NCI-H226 (cell line): ENCODE measurements around the gene SSR4.
"Not testable (repeated sequence)": the region's sequence is repeated elsewhere in the genome, so short reads cannot be mapped to it uniquely, and the experiment has no call there.

Source experiments
- DNase-seq: peaks from one replicate; pipeline ENCODE4 v3.0.0-alpha.2; 2015

The SSR4 gene

DNA sequence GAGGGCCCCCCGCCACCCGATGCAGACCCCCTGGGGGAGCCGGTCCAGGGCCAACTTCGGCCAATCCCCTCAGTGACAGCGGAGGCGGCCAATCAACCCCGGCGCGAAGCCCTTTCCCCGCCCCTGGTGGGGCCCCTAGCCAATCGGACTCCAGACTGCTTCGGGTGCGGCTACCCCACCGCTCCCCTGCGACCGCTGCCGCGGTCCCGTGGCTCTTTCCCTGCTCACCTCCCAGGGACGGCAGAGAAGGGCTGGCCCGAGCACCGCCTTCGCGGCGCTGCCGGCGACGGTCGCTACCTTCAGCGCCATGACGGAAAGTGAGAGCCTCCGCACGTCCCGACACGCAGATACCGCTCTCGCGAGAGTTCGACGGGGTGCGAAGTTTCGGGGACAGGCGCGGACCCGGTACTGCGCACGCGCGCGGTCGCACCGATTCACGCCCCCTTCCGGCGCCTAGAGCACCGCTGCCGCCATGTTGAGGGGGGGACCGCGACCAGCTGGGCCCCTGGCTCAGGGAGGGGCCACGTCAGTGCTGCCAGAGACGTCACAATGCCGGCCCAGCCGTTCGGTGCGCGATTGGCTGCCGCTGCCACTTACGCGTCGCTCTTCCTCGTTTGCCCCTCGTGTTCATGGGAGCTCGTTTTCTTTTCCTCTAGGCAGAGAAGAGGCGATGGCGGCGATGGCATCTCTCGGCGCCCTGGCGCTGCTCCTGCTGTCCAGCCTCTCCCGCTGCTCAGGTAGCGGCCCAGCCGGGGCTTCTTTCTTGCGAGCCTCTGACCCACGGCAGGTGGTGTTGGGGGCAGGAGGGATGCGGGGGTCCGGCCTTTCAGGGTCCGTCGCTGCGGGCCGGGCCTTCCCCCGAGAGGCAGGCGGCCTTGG lies at the start of gene SSR4, which contains the start of gene IDH3G:
Gene SSR4 (plus strand): TSS at position 651 of the 879 bp plus-strand sequence. CDS start 20 bp downstream, at position 671.
Gene IDH3G (minus strand): TSS at position 358 of the 879 bp plus-strand sequence. CDS start 49 bp downstream, at position 309.
- DNase-seq, result peak; percentile 87

DNA sequence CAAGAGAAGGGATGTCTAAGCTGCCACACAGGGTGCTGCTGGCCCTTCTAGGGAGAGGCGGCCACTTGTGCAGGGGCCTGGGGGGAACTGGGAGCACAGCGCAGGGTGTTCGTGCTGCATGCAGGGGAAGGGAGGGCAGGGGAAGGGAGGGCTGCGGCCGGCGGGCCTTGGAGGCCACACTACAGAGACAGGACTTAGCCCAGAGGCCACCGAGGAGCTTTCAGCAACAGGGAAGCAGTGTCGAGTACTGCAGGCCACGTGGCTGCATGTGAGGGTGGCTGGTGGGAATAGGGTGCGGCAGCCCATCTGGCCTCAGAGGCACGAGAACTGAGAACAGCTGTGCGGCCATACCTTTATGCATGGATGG lies 49.4 kb upstream of the SSR4 start:
- not testable (repeated sequence) for DNase-seq

DNA sequence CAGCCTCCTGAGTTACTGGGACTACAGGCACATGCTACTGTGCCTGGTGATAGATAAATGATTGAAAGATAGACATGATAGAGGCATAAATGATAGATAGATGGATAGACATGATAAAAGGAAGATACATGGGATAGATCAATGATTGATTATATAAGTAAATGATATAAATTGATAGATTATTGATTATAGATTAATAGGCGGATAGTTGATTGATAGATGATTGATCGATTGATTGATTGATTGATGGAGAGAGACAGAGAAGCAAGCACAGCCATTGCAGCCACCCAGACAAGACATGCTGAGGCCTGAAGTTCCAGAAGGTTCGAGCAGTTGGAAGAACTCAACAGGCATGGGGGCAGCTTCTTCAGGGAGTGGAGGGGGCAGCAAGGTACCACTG lies 48.1 kb upstream of the SSR4 start:
- no peak for DNase-seq

DNA sequence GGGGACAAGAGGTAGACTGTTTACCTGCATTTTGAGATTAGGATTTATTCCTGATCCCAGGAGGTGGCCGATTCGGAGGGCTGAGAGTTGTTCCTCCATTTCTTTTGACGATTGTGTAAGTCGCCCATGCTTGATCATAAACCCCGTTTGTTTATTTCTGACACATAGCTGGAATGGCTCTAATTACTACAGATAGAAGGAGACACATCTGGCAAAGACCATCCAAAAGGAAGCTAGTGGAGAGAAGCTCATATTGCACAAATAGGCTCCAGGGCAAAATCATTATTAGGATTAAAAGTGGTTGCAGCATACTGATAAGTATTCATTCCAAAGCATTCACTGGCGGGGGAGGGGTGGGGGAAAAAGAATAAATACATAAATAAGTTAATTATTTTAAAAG lies 47.5 kb upstream of the SSR4 start:
- not testable (repeated sequence) for DNase-seq

DNA sequence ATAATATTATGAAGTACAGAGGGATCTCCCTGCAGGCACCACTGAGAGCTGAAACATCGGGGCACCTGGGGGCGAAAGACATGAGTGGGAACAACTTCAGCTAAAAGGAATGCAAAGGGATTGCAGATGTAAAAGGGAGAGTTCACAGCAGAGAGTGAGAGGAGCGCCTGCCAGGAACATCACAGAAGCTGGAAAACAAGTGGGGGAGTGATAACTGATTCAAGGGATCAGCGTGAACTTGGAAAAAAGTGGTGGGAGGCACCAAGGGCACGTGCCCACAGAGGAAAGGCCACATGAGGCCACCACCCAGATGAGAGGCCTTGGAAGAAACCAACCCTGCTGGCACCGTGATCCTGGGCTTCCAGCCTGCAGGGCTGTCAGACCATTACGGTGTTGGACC lies 45.5 kb upstream of the SSR4 start:
- DNase-seq, result not testable (repeated sequence)

DNA sequence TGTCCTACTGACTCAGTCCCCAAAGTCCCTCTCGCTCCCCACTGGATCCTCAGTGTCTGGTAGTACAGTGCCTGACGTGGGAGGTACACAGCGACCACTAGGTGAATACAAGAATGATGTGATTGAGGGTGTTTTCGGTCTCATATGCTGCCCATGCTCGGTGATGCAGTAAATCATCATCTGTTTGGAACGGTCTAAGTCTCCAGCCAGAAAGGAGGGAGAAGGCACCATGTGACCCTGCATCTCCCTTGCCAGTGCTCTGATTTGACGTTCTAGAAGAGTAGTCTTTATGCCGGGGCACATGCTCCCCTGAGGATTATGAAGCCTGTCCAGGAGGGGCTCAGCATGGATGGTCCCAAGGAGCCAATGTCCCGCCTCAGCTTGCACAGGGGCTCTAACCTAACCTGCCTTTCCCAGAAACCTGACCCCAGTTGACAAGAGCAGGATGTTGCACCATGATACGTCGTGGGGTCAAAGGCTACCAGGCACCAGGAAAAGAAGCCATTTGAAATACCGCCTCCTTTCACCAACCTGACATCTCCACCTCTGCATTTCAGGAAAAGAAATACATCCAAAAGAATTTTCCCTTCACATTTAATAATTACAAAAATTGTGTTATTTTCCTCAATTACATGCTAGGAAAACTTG lies 44.2 kb upstream of the SSR4 start:
- no peak for DNase-seq

DNA sequence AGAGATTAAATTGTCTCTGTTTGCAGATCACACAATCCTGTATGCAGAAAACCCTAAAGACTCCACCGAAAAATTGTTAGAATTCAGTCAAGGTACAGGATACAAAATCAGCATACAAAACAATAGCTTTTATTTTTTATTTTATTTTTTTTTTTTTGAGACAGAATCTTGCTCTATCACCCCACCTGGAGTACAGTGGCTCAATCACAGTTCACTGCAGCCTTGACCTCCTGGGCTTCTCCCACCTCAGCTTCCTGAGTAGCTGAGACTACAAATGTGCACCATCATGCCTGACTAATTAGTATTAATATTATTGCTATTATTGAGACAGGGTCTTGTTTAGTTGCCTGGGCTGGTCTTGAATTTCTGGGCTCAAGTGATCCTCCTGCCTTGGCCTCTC lies 39.3 kb upstream of the SSR4 start:
- no peak for DNase-seq

DNA sequence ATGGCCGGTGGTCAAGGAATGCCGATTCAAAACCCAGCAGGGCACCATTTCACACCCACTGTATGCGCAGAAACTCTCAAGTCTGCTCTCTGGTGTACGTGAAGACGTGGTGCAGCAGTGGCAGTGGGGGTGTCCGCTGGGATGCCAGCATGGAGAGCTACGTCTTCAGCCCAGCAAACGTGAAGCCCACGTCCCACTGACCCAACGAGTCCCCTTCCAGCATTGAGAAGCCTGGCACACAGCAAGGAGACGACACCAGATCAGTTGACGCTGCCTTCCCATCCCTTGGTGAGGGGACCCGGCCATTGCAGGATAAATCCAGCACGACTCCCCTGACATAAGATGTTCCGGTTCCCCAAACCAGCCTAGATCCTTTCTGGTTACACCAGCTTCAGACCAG lies 32.6 kb upstream of the SSR4 start:
- DNase-seq, result no peak

DNA sequence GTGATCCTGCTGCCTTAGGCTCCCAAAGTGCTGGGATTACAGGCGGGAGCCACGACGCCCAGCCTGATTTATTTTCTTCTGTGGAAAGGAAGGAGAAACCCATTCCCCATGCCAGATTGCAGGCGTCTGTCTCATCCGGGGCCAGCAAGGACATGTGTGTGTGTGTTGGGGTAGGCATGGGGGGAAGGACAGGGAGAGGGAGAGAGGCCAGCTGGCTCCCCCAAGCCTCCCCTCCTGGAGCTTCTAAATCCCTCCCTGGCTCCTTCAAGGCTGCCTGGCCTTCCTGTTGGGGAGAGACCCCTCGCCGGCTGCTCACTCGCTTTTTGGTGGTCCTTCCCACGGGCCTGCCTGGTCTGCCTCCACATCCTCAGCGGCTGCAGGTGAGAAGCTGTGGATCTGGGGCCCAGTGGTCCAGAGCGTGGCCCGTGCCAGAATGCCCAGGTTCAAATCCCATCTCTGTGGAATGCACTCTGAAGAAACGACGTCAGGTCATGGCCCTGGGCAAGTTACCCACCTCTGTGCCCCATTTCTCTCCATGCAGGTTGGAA lies 31.8 kb upstream of the SSR4 start:
- DNase-seq, result no peak

DNA sequence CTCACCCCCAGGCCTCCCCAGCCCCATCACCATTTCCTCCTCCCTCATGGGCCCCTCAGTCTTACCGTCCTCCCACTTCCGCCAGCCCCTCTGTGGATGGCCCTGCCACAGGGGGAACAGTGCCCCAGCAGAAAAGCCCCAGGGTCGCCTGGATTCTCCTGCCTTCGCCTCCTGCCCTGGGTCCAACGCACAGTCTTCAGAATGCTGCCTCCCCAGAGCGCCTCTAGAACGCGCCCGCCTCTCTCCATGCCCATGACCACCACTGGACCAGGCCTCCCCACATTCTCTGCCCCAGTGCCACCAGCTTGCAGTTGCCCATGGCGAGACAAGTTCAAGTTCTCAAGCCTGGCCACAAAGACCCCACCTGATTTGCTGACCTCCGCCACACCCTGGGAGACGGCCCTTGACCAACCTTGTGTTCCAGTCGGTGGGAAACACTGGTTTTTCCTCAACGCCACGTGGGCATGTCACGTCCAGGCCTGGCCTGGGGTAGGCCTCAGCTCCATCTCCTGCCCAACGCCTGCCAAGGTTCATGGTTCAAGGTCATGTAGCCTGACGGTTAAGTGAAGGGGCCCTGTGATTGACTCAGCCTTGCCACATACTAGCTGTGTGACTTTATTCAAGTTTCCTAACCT lies 31.1 kb upstream of the SSR4 start:
- no peak for DNase-seq

DNA sequence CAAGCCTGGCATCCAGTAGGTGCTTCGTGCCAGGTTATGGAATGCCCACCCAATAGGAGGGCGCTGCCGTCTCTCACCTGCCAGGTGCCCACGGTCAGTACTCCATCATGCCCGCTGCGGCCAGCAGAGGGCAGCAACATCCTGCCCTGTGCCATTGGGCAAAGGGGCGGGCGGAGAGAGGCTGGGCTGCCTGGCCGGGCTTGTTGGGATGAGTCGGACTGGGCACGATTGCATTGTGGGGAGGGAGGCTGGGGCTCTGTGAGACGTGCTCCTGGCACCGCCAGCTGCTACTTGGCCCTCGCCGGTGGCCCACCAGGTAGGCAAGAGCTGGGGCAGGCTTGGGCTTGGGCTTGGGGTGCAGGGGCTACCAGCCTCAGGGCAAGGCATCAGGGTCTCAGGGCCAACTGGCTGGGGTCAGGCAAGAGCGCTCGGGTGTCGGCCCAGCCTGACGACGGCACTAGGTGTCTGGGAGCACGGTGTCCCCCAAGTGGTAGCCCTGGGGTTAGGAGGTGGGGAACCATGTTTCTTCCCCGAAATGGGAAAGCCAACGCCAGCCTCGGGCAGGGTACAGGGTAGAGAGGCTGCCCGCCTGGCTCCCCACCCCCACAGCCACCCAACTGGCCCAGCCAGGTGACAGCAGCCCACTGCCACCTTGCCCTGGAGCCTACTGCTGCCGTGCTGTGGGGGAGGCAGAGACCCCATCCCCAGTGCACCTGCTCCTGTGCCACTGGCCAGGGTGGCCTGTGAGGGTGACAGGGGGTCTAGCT lies 30.3 kb upstream of the SSR4 start, which contains the start of gene PLXNB3:
Gene PLXNB3 (plus strand): TSS at position 261 of the 767 bp plus-strand sequence. CDS start 1,287 bp downstream, outside the sequence.
- peak; percentile 62 for DNase-seq

DNA sequence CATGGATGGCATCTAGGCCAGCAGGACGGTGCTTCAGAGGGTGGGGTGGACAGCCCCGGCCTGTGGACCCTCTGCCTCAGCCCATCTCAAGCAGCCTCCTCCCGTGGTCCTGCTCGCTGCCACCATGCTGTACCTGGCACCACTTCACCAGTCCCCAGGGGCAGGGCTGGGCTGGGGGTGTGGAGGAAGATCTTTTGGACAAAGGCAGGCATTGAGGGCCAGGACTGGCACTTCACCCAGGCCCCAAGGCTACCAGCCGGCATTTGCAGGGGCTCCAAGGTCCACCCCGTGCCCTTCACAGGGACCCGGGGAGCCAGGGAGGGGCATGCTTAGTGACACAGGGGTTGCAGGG lies 29.7 kb upstream of the SSR4 start:
- no peak for DNase-seq

DNA sequence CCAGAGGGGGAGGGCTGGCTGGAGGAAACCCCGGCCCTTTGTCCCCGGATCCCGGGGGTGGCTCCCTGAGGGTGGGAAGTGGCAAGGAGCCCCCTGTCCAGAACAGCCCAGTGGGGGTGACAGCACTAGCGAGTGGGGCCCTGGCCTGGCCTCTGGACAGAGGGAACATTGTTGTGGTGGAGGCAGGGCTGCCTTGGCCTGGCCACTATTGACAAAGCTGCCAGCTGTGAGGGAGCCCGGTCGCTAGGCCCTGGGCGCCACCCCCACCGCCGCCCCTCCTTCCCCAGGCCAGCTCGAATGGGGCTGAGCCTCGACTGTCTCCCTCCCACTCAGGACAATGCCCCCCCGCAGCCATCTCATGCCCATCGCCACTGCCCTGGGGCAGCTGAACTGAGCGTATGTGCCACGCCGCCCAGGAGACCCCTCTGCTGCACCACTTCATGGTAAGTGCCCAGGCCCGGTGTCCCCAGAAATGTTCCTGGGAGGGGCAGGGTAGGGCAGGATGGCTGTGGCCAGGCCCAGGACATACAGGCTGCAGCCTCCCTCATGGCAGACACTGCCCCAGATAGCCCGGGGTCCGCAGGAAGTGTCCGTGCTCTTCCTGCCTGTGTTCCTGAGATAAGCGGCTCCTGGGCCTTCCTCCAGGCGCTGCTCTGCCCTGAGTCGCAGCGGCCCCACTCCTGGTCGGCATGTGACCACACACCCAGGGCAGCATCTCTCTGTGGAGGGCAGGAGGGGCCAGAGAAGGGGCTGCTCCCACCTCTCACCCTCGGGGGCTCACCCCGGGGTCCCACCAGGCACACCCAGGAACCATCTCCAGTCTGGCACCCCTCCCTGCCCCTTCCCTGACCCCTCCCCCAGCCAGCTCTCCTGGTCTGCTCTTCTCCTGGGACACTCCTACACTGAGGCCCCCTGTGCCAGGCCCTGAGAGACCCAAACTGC lies 29.1 kb upstream of the SSR4 start:
- DNase-seq, result no peak

DNA sequence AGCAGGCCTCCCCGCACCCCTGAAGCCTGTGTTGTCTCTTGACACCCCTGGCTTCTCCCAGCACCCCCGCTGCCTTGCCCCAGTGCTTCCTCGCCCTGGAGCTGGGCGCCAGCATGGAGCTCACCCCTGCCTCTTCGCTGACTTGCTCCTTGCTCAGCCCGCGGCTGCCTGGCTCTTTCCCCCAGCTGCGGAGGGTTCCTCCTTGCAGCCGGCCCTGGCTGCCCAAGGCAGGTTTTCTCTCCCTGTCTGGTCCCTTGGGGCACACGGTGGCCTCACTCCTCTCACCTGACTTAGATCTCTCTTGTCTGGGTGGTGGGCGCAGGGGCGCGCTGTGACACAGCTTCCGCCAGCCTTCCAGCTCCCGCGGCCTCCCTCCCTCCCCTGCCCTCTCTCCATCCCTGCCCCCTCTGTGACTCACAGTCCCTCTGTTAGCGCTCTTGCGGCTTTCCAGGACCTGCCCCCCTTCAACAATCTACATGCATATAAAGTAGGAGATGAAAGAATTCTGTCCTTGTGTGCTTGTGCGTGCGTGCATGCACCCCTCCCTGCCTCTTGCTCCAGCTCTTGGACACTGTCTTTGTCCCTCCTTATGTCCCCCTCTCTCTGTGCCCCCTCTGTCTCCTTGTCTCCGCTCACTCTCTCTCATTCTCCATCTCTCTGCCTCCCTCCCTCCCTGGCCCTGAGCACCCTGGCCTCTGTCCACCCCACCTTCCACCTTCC lies 28.2 kb upstream of the SSR4 start:
- no peak for DNase-seq

DNA sequence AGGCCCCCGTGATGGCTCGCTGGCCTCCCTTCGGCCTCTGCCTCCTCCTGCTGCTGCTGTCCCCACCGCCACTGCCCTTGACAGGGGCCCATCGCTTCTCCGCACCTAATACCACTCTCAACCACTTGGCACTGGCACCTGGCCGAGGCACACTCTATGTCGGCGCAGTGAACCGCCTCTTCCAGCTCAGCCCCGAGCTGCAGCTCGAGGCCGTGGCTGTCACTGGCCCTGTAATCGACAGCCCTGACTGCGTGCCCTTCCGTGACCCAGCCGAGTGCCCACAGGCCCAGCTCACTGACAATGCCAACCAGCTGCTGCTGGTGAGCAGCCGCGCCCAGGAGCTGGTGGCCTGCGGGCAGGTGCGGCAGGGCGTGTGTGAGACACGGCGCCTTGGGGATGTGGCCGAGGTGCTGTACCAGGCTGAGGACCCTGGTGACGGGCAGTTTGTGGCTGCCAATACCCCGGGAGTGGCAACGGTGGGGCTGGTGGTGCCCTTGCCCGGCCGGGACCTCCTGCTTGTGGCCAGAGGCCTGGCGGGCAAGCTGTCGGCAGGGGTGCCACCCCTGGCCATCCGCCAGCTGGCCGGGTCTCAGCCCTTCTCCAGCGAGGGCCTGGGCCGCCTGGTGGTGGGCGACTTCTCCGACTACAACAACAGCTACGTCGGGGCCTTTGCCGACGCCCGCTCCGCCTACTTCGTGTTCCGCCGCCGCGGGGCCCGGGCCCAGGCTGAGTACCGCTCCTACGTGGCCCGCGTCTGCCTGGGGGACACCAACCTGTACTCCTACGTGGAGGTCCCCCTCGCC lies 27.4 kb upstream of the SSR4 start:
- no peak for DNase-seq

DNA sequence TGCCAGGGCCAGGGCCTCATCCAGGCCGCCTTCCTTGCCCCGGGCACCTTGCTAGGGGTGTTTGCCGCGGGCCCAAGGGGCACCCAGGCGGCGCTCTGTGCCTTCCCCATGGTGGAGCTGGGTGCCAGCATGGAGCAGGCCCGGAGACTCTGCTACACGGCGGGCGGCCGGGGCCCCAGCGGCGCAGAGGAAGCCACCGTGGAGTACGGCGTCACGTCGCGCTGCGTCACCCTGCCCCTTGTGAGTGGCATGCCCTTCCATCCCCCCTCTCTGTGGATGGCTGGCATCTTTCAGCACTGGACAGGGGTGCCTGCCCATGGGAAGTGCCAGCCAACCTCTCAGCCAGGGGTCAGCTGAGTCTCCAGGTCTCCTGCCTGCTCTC lies 26.8 kb upstream of the SSR4 start:
- no peak for DNase-seq

DNA sequence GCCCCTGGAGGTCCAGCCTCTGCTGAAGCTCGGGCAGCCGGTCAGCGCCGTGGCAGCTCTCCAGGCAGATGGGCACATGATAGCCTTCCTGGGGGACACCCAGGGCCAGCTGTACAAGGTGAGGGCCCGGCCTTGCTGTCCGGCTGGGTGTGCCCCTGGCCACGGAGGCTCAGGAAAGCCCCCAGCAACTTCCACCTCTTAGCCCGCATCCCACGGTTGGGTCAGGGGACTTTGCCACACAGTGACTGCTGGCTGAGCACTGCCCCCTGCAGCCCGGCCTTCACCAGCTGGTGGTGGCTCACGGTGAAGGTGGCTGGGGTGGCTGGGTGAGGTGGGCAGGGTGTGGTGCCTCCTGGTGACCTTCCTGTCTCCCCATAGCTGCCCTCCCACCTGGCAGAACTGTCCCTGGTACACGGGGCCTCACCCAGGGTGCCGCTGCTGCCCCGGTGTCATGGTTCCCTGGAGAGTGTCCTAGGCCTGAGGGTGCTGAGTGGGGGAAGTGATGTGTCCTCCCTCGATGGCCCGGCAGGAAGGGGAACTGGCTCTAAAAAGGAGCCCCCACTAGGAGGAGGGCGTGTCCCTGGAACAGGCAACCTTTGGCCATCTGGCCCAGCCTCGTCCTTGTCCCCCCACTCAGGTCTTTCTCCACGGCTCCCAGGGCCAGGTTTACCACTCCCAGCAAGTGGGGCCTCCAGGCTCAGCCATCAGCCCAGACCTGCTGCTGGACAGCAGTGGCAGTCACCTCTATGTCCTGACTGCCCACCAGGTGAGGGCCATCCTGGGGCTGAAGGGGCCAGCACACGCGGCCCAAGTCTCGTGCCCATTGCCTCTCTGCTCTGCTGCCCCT lies 25.9 kb upstream of the SSR4 start:
- DNase-seq, result no peak

DNA sequence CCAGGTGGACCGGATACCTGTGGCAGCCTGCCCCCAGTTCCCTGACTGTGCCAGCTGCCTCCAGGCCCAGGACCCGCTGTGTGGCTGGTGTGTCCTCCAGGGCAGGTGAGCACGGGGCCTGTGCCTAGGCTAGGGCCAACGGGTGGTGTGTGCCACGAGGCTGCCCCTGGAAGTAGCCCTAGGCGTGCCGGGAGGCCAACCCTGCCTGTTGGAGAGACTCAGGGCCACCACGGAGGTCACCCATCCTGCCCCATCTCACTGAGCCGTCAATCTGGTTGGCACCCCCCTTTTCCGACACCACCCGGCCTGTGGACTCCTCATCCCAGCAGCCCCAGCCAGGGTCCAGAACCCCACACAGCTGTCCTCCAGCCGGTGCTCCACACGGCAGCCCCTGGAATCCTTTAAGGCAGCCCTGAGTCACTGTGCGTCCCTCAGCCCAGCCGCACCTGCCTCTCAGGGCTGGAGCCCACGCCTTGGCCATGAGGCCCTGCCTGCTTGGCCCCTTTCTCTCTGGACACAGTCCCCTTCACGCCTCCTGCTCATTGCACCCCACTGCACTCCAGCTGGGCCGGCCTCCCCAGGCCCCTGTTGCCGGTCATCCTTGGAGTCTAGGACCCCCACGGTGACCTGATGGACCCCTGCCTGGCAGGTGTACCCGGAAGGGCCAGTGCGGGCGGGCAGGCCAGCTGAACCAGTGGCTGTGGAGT lies 25.2 kb upstream of the SSR4 start:
- no peak for DNase-seq
